Kidney (tissue), 14 donors: ENCODE data around the gene STYXL1. TPM values are rescaled to one million over a fixed set of nuclear protein-coding genes. Genes with fewer than 3 reads are reported as not detected.

Source experiments
- DNase-seq, 5 donors: peaks; one replicate each; pipeline ENCODE4 v3.0.0-alpha.2; 2013 to 2020
- FAIRE-seq: peaks from 2 replicates; lab custom pipeline; 2012; peaks lifted over from hg19 to GRCh38; lab: Jason Lieb, UNC
- H3K27ac ChIP-seq, 2 donors: one replicate each; pipeline ENCODE4 v1.7.0; 2013; ENCODE audit warnings: low read depth in 2 of 2, low read length in 2 of 2, inconsistent platforms in 1 of 2
- H3K27me3 ChIP-seq: one replicate; pipeline ENCODE4 v1.7.1; 2013; ENCODE audit warnings: low read length, inconsistent platforms; ENCODE audit not compliant: control insufficient read depth, insufficient read depth
- H3K36me3 ChIP-seq, 3 donors: one replicate each; pipeline versions ENCODE4 v1.7.0 to v1.7.1; 2013; ENCODE audit warnings: low read length in 3 of 3, control low read depth in 1 of 3, inconsistent platforms in 1 of 3; ENCODE audit not compliant: insufficient read depth in 3 of 3, control insufficient read depth in 2 of 3
- H3K4me1 ChIP-seq, 3 donors: one replicate each; pipeline versions ENCODE4 v1.7.0 to v1.7.1; 2013; ENCODE audit warnings: low read length in 3 of 3, inconsistent platforms in 1 of 3, low read depth in 1 of 3; ENCODE audit not compliant: control insufficient read depth in 2 of 3, insufficient read depth in 2 of 3
- H3K4me3 ChIP-seq, 3 donors: one replicate each; pipeline versions ENCODE4 v1.7.0 to v1.8.1; 2013; ENCODE audit warnings: low read length in 3 of 3, control low read depth in 1 of 3, inconsistent platforms in 1 of 3
- H3K9ac ChIP-seq, 3 donors: one replicate each; pipeline versions ENCODE4 v1.7.0 to v1.7.1; 2013; ENCODE audit warnings: low read length in 3 of 3, control low read depth in 1 of 3, inconsistent platforms in 1 of 3
- H3K9me3 ChIP-seq, 3 donors: one replicate each; pipeline versions ENCODE4 v1.7.0 to v1.7.1; 2013; ENCODE audit warnings: low read length in 3 of 3, control low read depth in 1 of 3, inconsistent platforms in 1 of 3; ENCODE audit not compliant: control insufficient read depth in 2 of 3, insufficient read depth in 1 of 3
- intact Hi-C: fragments of 100-400 bp; cut with DNase I; formaldehyde crosslinking; loops from one replicate; pipeline ENCODE4 v1.11.1; 2022
- polyA plus RNA-seq: library from polyadenylated mRNA; stranded (reverse); fragments of 350-450 nt; fragmentation: Illumina TruSeq; extraction: RNeasy Lipid Tissue Mini Kit (QIAGEN cat#74804); gene quantifications from one replicate; pipeline ENCODE4 v1.2.3, GENCODE V29; 2014; ENCODE audit warnings: low read depth, low replicate concordance; ENCODE audit not compliant: insufficient read depth
- total RNA-seq: library from RNA; stranded (reverse); fragmentation: NEBNext Ultra II Directional; extraction: Animal tissue kit (Norgen Biotek cat#: 25700); gene quantifications from one replicate; pipeline ENCODE4 v1.2.1, GENCODE V29; 2021
- TF ChIP-seq, protein P1 (sequence below): IDR thresholded peaks from 3 replicates; pipeline ENCODE4 v1.5.1; 2012; ENCODE audit warnings: mild to moderate bottlenecking, moderate library complexity, borderline replicate concordance; ENCODE audit not compliant: insufficient read depth; ENCODE audit errors: extremely low read depth
- donor health status: control.
- donor health status: control.
- donor health status: control.
- donor health status: control.
- donor health status: control.
- donor health status: DM: yes; HTN: yes; CAD: no.
- donor health status: Normal renal cell carcinoma (clear cell type).

The STYXL1 gene
- total and polyA plus RNA-seq, 2 donors from 2014 or later: 29.9 to 55.5 TPM

DNA sequence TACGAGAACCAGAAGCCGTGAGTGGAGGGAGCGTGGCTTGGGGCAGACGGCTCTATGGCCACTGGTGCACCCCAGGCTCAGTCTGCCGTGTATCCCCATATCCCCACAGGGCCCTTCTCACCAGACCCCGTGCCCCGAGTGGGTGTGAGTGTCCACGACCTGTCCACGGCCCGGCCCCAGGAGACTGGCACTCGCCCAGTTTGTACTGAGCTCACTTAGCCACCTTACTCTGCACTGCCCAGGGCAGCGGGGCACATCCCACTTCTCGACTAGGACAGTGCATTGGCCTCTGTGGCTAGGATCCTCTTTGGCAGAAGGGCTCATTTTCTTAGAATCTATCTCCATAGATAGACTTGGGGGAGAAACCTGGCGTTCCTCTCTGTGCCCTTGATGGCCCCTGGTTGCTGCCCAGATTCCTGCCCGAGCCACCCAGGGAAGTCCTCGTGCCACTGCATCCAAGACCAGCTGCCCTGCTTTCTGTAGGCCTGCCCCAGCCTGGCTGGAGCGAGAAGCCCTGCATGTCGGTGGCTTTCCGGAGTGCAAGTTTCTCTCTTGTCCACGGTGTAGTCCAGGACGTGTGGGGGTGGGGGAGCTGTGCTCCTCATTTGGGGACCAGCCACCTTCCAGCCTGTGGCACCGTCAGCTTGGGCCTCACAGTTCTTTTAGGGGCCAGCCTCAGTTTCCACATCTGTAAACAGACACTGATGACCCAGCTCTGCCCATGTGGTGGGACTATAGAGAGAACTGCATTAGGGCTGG is 65.3 kb downstream of the STYXL1 start:
- Histone ChIP-seq H3K4me3 (no peak overlapping the region), H3K27ac (no peak overlapping the region), H3K36me3 (peaks cover 0 to 21% (median 10%) of the 10 kb centered on the region in 3 donors), H3K9ac (no peak overlapping the region), H3K9me3 (no peaks in the 10 kb centered on the region), H3K27me3 (no peaks in the 10 kb centered on the region), H3K4me1 (peaks cover 0 to 6% (median 0%) of the 10 kb centered on the region in 3 donors)
- TF ChIP-seq, protein P1, sequence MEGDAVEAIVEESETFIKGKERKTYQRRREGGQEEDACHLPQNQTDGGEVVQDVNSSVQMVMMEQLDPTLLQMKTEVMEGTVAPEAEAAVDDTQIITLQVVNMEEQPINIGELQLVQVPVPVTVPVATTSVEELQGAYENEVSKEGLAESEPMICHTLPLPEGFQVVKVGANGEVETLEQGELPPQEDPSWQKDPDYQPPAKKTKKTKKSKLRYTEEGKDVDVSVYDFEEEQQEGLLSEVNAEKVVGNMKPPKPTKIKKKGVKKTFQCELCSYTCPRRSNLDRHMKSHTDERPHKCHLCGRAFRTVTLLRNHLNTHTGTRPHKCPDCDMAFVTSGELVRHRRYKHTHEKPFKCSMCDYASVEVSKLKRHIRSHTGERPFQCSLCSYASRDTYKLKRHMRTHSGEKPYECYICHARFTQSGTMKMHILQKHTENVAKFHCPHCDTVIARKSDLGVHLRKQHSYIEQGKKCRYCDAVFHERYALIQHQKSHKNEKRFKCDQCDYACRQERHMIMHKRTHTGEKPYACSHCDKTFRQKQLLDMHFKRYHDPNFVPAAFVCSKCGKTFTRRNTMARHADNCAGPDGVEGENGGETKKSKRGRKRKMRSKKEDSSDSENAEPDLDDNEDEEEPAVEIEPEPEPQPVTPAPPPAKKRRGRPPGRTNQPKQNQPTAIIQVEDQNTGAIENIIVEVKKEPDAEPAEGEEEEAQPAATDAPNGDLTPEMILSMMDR: no peak
- intact Hi-C loops: no loop called here
- peak in 2 of 5 donors; percentile 23 to 80 for DNase-seq
- FAIRE-seq: no peak

DNA sequence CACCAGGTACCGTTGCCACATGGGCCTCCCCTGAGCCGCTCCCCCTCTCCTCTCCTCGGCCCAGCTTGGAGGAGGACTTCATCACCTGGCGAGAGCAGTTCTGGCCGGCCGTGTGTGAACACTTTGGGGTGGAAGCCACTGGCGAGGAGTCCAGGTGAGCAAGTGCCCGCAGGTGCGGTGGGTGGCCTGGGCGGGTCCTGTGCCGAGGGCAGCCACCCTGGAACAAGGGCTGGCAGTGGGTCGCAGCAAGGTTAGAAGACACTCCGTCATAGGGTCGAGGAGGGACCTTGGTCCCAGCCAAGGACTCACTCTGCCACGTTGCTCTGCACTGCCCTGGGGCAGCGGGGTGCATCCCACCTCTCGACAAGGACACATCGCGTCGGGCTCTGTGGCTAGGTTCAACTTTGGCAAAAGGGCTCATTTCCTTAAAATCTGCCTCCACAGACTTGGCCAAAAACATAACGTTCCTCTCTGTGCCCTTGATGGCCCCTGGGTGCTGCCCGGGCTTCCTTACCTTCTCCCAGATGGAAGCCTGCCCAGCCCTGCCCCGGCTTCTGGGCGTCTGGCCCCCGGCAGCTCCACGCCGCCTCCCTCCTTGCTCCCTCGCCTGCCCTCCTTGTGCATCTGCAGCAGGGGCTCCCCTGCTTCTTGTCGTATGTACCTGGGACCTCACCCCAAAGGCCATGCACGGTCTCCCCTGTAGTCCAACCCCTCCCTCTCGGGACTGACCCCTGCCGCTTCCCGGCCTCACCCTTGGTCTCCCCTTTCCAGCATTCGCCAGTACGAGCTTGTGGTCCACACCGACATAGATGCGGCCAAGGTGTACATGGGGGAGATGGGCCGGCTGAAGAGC is 66.1 kb downstream of the STYXL1 start:
- no peak for FAIRE-seq
- no peak overlapping the region for H3K9ac ChIP-seq
- H3K36me3 ChIP-seq: peaks cover 0 to 21% (median 10%) of the 10 kb centered on the region in 3 donors
- H3K4me3 ChIP-seq: no peak overlapping the region
- H3K9me3 ChIP-seq: no peaks in the 10 kb centered on the region
- DNase-seq: peak in 1 of 5 donors; percentile 76
- intact Hi-C loops: no loop called here
- H3K4me1 ChIP-seq: peaks cover 0 to 6% (median 0%) of the 10 kb centered on the region in 3 donors
- TF ChIP-seq, protein P1: no peak
- no peak overlapping the region for H3K27ac ChIP-seq
- H3K27me3 ChIP-seq: no peaks in the 10 kb centered on the region

DNA sequence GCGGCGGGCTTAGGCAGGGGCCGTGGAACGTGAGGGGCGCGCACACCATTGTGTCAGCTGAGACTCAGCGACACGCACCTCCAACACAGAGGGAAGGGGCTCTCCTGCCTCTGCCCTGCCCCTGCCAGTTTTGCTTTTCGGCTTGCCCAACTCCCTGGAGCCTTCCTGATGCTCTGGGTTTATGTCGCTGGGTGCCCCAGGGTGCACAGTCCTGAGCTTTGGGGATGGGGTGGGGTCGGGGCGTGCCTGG is 66.7 kb downstream of the STYXL1 start:
- no peaks in the 10 kb centered on the region for H3K27me3 ChIP-seq
- TF ChIP-seq, protein P1: no peak
- no peak overlapping the region for H3K27ac ChIP-seq
- DNase-seq: peak in 1 of 5 donors; percentile 76
- no peak for FAIRE-seq
- intact Hi-C loops: no loop called here
- H3K4me3 ChIP-seq: no peak overlapping the region
- peaks cover 0 to 17% (median 7%) of the 10 kb centered on the region in 3 donors for H3K36me3 ChIP-seq
- no peaks in the 10 kb centered on the region for H3K9me3 ChIP-seq
- peaks cover 0 to 6% (median 0%) of the 10 kb centered on the region in 3 donors for H3K4me1 ChIP-seq
- no peak overlapping the region for H3K9ac ChIP-seq
